ENCODE measurements around the gene WDR3. TPM values are rescaled to one million over a fixed set of nuclear protein-coding genes. Genes with fewer than 3 reads are reported as not detected.

WDR3 gene
- total and polyA plus RNA-seq, 2 donors (not counting 1 experiment from before 2014, with no cell fraction given) = 5.5 to 18.5 TPM

DNA sequence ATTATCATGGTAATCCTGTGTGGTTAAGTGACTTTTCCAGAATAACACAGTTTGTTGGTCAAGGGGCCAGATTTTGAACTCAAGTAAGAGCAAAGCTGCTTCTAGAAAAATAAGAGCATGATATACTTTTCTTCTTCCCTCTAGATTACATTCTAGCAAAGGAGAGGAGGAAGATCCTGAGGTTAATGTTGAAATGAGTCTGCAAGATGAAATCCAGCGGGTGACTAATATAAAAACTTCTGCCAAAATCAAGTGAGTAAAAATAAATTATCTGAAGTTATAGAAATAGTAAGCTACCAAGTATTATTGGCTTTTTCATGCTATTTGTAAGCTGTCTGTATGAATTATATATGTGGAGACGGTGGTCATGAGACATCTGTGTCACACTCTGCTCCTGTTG is 12.8 kb downstream of the WDR3 start:
- H4K20me1 ChIP-seq (ENCODE audit: control insufficient read depth, insufficient read depth, low read length, poor library complexity, severe bottlenecking) = no peaks in the 10 kb centered on the region
- intact Hi-C loops (cut with micrococcal nuclease) = no loop called here
- H3K79me2 ChIP-seq (ENCODE audit: control insufficient read depth, insufficient read depth, low read length) = no peaks in the 10 kb centered on the region
- no peak overlapping the region for H3K27ac ChIP-seq (ENCODE audit: low read length in 2 of 2)
- H3K36me3 ChIP-seq (replicated peaks in 1 of 2; ENCODE audit: control extremely low read depth in 1 of 2, control insufficient read depth in 1 of 2, extremely low read depth in 1 of 2, insufficient read depth in 2 of 2, low read length in 1 of 2) = peaks cover 18 to 89% of the 10 kb centered on the region in 2 experiments
- no peaks in the 10 kb centered on the region for H3K9me3 ChIP-seq (ENCODE audit: control extremely low read depth in 1 of 3, control insufficient read depth in 2 of 3, insufficient read depth in 1 of 3, low read length in 2 of 3)
- 100% methylated on average over 1 of the region's 2 CpGs for WGBS (ENCODE audit: insufficient coverage)
- no peak overlapping the region for H3K4me3 Mint-ChIP-seq
- no peak overlapping the region for H2AFZ ChIP-seq (ENCODE audit: insufficient read depth, low read depth, low read length, poor library complexity, severe bottlenecking)
- no peak overlapping the region for H3K27ac Mint-ChIP-seq
- no peaks in the 10 kb centered on the region for H3K27me3 ChIP-seq (replicated peaks in 1 of 4; ENCODE audit: control extremely low read depth in 1 of 4, control insufficient read depth in 3 of 4, insufficient read depth in 4 of 4, low read length in 3 of 4)
- POLR2A ChIA-PET = no interaction called here
- no peaks in the 10 kb centered on the region for H3K4me1 Mint-ChIP-seq
- TF ChIP-seq, protein P1, sequence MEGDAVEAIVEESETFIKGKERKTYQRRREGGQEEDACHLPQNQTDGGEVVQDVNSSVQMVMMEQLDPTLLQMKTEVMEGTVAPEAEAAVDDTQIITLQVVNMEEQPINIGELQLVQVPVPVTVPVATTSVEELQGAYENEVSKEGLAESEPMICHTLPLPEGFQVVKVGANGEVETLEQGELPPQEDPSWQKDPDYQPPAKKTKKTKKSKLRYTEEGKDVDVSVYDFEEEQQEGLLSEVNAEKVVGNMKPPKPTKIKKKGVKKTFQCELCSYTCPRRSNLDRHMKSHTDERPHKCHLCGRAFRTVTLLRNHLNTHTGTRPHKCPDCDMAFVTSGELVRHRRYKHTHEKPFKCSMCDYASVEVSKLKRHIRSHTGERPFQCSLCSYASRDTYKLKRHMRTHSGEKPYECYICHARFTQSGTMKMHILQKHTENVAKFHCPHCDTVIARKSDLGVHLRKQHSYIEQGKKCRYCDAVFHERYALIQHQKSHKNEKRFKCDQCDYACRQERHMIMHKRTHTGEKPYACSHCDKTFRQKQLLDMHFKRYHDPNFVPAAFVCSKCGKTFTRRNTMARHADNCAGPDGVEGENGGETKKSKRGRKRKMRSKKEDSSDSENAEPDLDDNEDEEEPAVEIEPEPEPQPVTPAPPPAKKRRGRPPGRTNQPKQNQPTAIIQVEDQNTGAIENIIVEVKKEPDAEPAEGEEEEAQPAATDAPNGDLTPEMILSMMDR (IDR thresholded peaks at IDR 0.05) = no peak
- no peak for TF ChIP-seq EZH2 (IDR thresholded peaks at IDR 0.05; ENCODE audit: borderline replicate concordance, insufficient read depth, low read depth, low read length, poor library complexity, severe bottlenecking)
- CTCF ChIA-PET = interaction anchor here (1.1 kb wide), 1 partner anchor 9 kb away, joined by 4 read pairs; no protein-coding TSS in a partner anchor
- no peak for ATAC-seq (ENCODE audit: low read depth)
- no peak overlapping the region for H3K9ac ChIP-seq (ENCODE audit: low read length)
- H3K4me2 ChIP-seq (replicated peaks; ENCODE audit: low read depth, low read length, poor library complexity, severe bottlenecking) = no peak overlapping the region
- H3K4me3 ChIP-seq (ENCODE audit: control extremely low read depth in 1 of 5, extremely low read depth in 1 of 5, insufficient read depth in 1 of 5, low read depth in 2 of 5, low read length in 4 of 5) = no peak overlapping the region
- DNase-seq = no peak
- no peaks in the 10 kb centered on the region for H3K4me1 ChIP-seq (ENCODE audit: control insufficient read depth in 2 of 2, insufficient read depth in 2 of 2, low read length in 2 of 2)
- H3K9me3 Mint-ChIP-seq (ENCODE audit: insufficient read depth) = no peaks in the 10 kb centered on the region
- no peaks in the 10 kb centered on the region for H3K27me3 Mint-ChIP-seq

GRCh38 chr1:117952386-117952785 is 22.8 kb downstream of the WDR3 start:
- TF ChIP-seq EZH2 (IDR thresholded peaks at IDR 0.05; ENCODE audit: borderline replicate concordance, insufficient read depth, low read depth, low read length, poor library complexity, severe bottlenecking) = no peak
- TF ChIP-seq, protein P1 (IDR thresholded peaks at IDR 0.05) = no peak
- Histone ChIP-seq H3K79me2 (ENCODE audit: control insufficient read depth, insufficient read depth, low read length) (no peaks in the 10 kb centered on the region), H3K4me2 (replicated peaks; ENCODE audit: low read depth, low read length, poor library complexity, severe bottlenecking) (no peak overlapping the region), H3K9ac (ENCODE audit: low read length) (no peak overlapping the region), H3K36me3 (replicated peaks in 1 of 2; ENCODE audit: control extremely low read depth in 1 of 2, control insufficient read depth in 1 of 2, extremely low read depth in 1 of 2, insufficient read depth in 2 of 2, low read length in 1 of 2) (peaks cover 26 to 81% of the 10 kb centered on the region in 2 experiments), H3K4me1 (ENCODE audit: control insufficient read depth in 2 of 2, insufficient read depth in 2 of 2, low read length in 2 of 2) (no peaks in the 10 kb centered on the region), H4K20me1 (ENCODE audit: control insufficient read depth, insufficient read depth, low read length, poor library complexity, severe bottlenecking) (no peaks in the 10 kb centered on the region), H3K27me3 (replicated peaks in 1 of 4; ENCODE audit: control extremely low read depth in 1 of 4, control insufficient read depth in 3 of 4, insufficient read depth in 4 of 4, low read length in 3 of 4) (no peaks in the 10 kb centered on the region), H3K4me3 (ENCODE audit: control extremely low read depth in 1 of 5, extremely low read depth in 1 of 5, insufficient read depth in 1 of 5, low read depth in 2 of 5, low read length in 4 of 5) (no peak overlapping the region), H2AFZ (ENCODE audit: insufficient read depth, low read depth, low read length, poor library complexity, severe bottlenecking) (no peak overlapping the region), H3K27ac (ENCODE audit: low read length in 2 of 2) (no peak overlapping the region), H3K9me3 (ENCODE audit: control extremely low read depth in 1 of 3, control insufficient read depth in 2 of 3, insufficient read depth in 1 of 3, low read length in 2 of 3) (no peaks in the 10 kb centered on the region)
- POLR2A ChIA-PET = no interaction called here
- Mint-ChIP-seq H3K4me1 (no peaks in the 10 kb centered on the region), H3K27ac (no peak overlapping the region), H3K27me3 (no peaks in the 10 kb centered on the region), H3K4me3 (no peak overlapping the region), H3K9me3 (ENCODE audit: insufficient read depth) (no peaks in the 10 kb centered on the region)
- WGBS (ENCODE audit: insufficient coverage) = 100% methylated on average over 1 of the region's 1 CpG
- CTCF ChIA-PET = no interaction called here
- DNase-seq (no peak), ATAC-seq (ENCODE audit: low read depth) (no peak)
- intact Hi-C loops (cut with micrococcal nuclease) = no loop called here
